Keratinocyte (primary cell): ENCODE results near the gene SRSF8. TPM values are rescaled to one million over a fixed set of nuclear protein-coding genes. Genes with fewer than 3 reads are reported as not detected.

Experiments
- DNase-seq: peaks from one replicate; pipeline ENCODE4 v3.0.0-alpha.2; 2011; ENCODE audit warnings: low read depth, missing footprints, low spot score
- FAIRE-seq: peaks from 2 replicates; lab custom pipeline; 2011; peaks lifted over from hg19 to GRCh38; lab: Jason Lieb, UNC
- H2AFZ ChIP-seq: 2 replicates; pipeline ENCODE4 v1.6.0; 2012; ENCODE audit warnings: low read length, control low read depth, inconsistent platforms; ENCODE audit not compliant: control insufficient read depth
- H3K27ac ChIP-seq: 2 replicates; pipeline ENCODE4 v1.5.1; 2011; ENCODE audit warnings: low read length; ENCODE audit not compliant: control insufficient read depth, insufficient read depth
- H3K27me3 ChIP-seq: 3 replicates; pipeline ENCODE4 v1.6.0; 2011; ENCODE audit warnings: low read length; ENCODE audit not compliant: control insufficient read depth, insufficient read depth; ENCODE audit errors: extremely low read depth
- H3K36me3 ChIP-seq, 2 experiments: 2 replicates in 1 of 2; 3 replicates in 1 of 2; pipeline ENCODE4 v1.5.1; 2011; ENCODE audit warnings: low read length in 2 of 2, mild to moderate bottlenecking in 1 of 2; ENCODE audit not compliant: control insufficient read depth in 2 of 2, insufficient read depth in 2 of 2; ENCODE audit errors: extremely low read depth in 1 of 2
- H3K4me1 ChIP-seq: 3 replicates; pipeline ENCODE4 v1.5.1; 2011; ENCODE audit warnings: low read length; ENCODE audit not compliant: control insufficient read depth, insufficient read depth; ENCODE audit errors: extremely low read depth
- H3K4me2 ChIP-seq: 3 replicates; pipeline ENCODE4 v1.6.0; 2011; ENCODE audit warnings: low read depth, low read length; ENCODE audit not compliant: control insufficient read depth, insufficient read depth; ENCODE audit errors: extremely low read depth
- H3K4me3 ChIP-seq, 3 experiments: fragments of 200-600 bp in 1 of 3; sonication (generic) in 1 of 3; 2 replicates in 2 of 3; 3 replicates in 1 of 3; pipeline ENCODE4 v1.5.1; 2011 to 2016; ENCODE audit warnings: low read length in 3 of 3, mild to moderate bottlenecking in 3 of 3, control low read depth in 2 of 3, inconsistent platforms in 1 of 3, low read depth in 1 of 3, mixed read lengths in 1 of 3, mixed run types in 1 of 3, moderate library complexity in 1 of 3; ENCODE audit not compliant: control insufficient read depth in 2 of 3, insufficient read depth in 2 of 3; ENCODE audit errors: extremely low read depth in 1 of 3
- H3K79me2 ChIP-seq: 2 replicates; pipeline ENCODE4 v1.6.0; 2012; ENCODE audit warnings: low read length; ENCODE audit not compliant: control insufficient read depth, insufficient read depth
- H3K9ac ChIP-seq: 3 replicates; pipeline ENCODE4 v1.6.0; 2011; ENCODE audit warnings: low read length; ENCODE audit not compliant: control insufficient read depth, insufficient read depth; ENCODE audit errors: extremely low read depth
- H3K9me1 ChIP-seq: 3 replicates; pipeline ENCODE4 v1.6.0; 2011; ENCODE audit warnings: low read length; ENCODE audit not compliant: control insufficient read depth, insufficient read depth; ENCODE audit errors: extremely low read depth
- H3K9me3 ChIP-seq: 2 replicates; pipeline ENCODE4 v1.5.1; 2012; ENCODE audit warnings: low read depth, low read length; ENCODE audit not compliant: control insufficient read depth
- H4K20me1 ChIP-seq: 3 replicates; pipeline ENCODE4 v1.6.0; 2011; ENCODE audit warnings: low read length; ENCODE audit not compliant: control insufficient read depth, insufficient read depth; ENCODE audit errors: extremely low read depth
- CTCF ChIP-seq, 3 experiments: IDR thresholded peaks in 1 of 3; conservative IDR thresholded peaks in 1 of 3; optimal IDR thresholded peaks in 1 of 3; 2 replicates in 2 of 3; 3 replicates in 1 of 3; pipeline versions ENCODE3 to v1.5.1; 2011; ENCODE audit warnings: low read length in 3 of 3, mild to moderate bottlenecking in 3 of 3, moderate library complexity in 2 of 3, control low read depth in 1 of 3, inconsistent platforms in 1 of 3; ENCODE audit not compliant: insufficient read depth in 2 of 3; ENCODE audit errors: extremely low read depth in 1 of 3
- EZH2 ChIP-seq: IDR thresholded peaks from one replicate; pipeline ENCODE4 v1.6.1; 2012; ENCODE audit warnings: inconsistent platforms, mild to moderate bottlenecking, low read length, moderate library complexity
- dilution Hi-C: fragments of 300-500 bp; cut with MboI; formaldehyde crosslinking; loops from one replicate; pipeline ENCODE4 v1.7.0; 2020; ENCODE audit warnings: low sequenced_read_pairs; ENCODE audit not compliant: extremely low pct_ligation_motif_present
- polyA plus RNA-seq, 5 experiments: library from polyadenylated mRNA; depleted of rRNA in 3 of 5; stranded (reverse) in 3 of 5; stranded (forward) in 1 of 5; unstranded in 1 of 5; fragments of >200 nt; gene quantifications; 1 replicate in 1 of 5; 2 replicates in 3 of 5; 3 replicates in 1 of 5; pipeline versions ENCODE4 v1.2.1 to v1.2.3, GENCODE V29; 2011 to 2012; ENCODE audit warnings: missing spikeins in 2 of 5, low read depth in 1 of 5, low replicate concordance in 1 of 5

SRSF8 gene
- polyA plus RNA-seq, 1 donor (not counting 4 experiments of a cell fraction or from before 2014, with no cell fraction given) = 47.7 TPM

DNA sequence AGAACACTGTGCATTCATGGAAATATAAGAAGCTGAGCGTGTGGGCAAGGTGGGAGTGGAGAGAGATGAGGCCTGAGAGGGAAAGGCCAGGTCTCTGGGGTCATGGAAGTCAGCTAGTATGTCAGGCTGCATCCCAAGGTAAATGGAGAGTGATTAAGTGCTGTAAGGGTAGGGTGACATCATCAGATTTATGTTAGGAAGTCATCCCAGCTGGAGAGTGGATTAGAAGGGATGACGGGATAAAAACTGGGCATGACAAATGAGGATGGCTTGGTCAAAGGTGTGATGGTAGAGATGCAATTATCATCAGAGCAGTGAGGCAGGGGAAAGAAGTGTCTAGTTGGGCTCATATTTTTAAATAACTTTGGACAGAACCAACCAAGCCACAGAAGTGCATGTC, 19.4 kb downstream of the SRSF8 start:
- Histone ChIP-seq H3K4me3 (no peak overlapping the region), H3K9me3 (no peaks in the 10 kb centered on the region), H3K4me2 (no peak overlapping the region), H3K9me1 (no peaks in the 10 kb centered on the region), H3K4me1 (peaks cover 24% of the 10 kb centered on the region), H2AFZ (no peak overlapping the region), H4K20me1 (no peaks in the 10 kb centered on the region), H3K79me2 (peaks cover 8% of the 10 kb centered on the region), H3K27ac (no peak overlapping the region), H3K36me3 (no peaks in the 10 kb centered on the region), H3K9ac (no peak overlapping the region), H3K27me3 (no peaks in the 10 kb centered on the region)
- no peak for FAIRE-seq
- TF ChIP-seq EZH2 (no peak), CTCF (optimal IDR thresholded peaks at IDR 0.05 in 1 of 3, IDR thresholded peaks at IDR 0.05 in 1 of 3, conservative IDR thresholded peaks at IDR 0.05 in 1 of 3; ENCODE audit: extremely low read depth in 1 of 3, insufficient read depth in 2 of 3, low read length in 3 of 3) (no peak)
- dilution Hi-C loops = no loop called here
- DNase-seq = no peak

DNA sequence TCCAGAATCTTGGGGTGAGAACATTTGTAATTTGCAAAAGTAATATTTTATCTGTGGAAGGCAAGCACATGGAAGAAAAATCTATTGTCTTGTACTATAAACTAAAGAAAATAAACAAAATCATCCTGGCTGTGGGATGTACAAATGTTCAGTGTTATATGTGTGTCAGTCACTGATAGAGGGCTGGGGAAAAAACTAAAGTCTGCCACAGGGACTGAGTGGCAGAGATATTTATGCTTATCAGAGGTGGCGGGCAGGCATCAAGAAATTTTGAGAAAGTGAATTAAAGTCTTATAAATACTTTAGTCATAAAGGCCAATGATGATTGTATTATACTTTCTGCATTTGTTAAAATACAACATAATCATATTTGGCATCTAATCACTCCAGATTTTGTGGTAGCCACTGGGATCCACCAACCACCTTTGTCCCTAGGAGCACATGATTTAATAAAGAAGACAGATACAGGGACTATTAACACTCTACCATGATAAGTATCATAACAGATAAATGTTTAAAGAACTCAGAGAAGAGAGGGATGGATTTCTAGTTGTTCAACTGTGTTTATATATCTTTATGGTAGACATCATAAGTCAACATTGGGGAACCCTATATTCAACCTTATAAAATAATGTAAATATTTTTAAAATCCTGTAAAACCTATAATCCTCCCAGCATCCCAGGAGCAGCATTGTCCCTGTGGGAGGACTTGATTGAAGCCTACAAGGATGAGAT, 20.3 kb downstream of the SRSF8 start:
- dilution Hi-C loops = no loop called here

More for the DNA sequence above, 20.3 kb downstream of the SRSF8 start:
- H3K4me2 ChIP-seq = no peak overlapping the region
- no peak overlapping the region for H3K4me3 ChIP-seq
- peaks cover 9% of the 10 kb centered on the region for H3K79me2 ChIP-seq
- no peak overlapping the region for H3K9ac ChIP-seq
- H2AFZ ChIP-seq = no peak overlapping the region
- FAIRE-seq (no peak), DNase-seq (no peak)
- H3K4me1 ChIP-seq = peaks cover 25% of the 10 kb centered on the region
- H3K27me3 ChIP-seq = no peaks in the 10 kb centered on the region
- no peaks in the 10 kb centered on the region for H3K9me1 ChIP-seq
- no peak for TF ChIP-seq EZH2
- TF ChIP-seq CTCF (optimal IDR thresholded peaks at IDR 0.05 in 1 of 3, IDR thresholded peaks at IDR 0.05 in 1 of 3, conservative IDR thresholded peaks at IDR 0.05 in 1 of 3; ENCODE audit: extremely low read depth in 1 of 3, insufficient read depth in 2 of 3, low read length in 3 of 3) = no peak
- H4K20me1 ChIP-seq = no peaks in the 10 kb centered on the region
- no peaks in the 10 kb centered on the region for H3K9me3 ChIP-seq
- no peak overlapping the region for H3K27ac ChIP-seq
- H3K36me3 ChIP-seq = no peaks in the 10 kb centered on the region
